Fibroblast of gingiva (primary cell): ENCODE results near the gene ZNF761.
A peak's percentile ranks its signal among the peaks of the same experiment; 100 is the strongest.
"Not testable (repeated sequence)": the region's sequence is repeated elsewhere in the genome, so short reads cannot be mapped to it uniquely, and the experiment has no call there.

Source experiments
- DNase-seq: peaks from one replicate; pipeline ENCODE4 v3.0.0-alpha.2; 2011; ENCODE audit warnings: low read depth

Gene ZNF761

DNA sequence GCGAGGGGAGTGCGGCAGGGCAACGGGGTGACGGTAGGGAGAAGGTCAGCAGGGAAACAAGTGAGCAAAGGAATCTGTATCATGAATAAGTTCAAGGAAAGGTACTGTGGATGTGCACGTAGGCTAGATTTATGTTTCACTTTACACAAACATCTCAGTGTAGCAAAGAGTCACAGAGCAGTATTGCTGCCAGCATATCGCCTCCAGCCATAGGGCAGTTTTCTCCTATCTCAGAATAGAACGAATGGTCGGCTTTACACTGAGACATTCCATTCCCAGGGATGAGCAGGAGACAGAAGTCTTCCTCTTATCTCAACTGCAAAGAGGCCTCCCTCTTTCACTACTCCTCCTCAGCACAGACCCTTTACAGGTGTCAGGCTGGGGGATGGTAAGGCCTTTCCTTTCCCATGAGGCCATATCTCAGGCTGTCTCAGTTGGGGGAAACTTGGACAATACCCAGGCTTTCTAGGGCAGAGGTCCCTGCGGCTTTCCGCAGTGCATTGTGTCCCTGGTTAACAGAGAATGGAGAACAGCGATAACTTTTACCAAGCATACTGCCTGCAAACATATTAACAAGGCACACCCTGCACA lies 28.4 kb downstream of the ZNF761 start:
- not testable (repeated sequence) for DNase-seq

DNA sequence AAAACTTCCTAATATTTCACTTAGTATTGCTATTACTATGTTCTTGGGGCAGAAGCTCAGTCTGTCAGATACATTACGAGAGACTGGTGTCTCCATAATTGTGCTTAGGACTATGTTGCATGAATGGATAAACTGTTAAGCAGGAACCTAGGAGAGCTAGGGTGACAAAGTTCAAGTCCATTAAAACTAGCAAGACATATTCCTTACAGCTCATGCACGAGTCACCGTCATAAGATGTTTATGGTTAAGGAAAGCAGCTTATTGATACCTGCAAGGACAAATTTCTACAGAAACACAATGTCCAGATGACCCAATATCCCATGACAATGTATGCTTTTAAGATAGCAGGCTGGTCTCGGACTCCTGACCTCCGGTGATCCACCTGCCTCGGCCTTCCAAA lies 30.1 kb downstream of the ZNF761 start:
- no peak for DNase-seq

DNA sequence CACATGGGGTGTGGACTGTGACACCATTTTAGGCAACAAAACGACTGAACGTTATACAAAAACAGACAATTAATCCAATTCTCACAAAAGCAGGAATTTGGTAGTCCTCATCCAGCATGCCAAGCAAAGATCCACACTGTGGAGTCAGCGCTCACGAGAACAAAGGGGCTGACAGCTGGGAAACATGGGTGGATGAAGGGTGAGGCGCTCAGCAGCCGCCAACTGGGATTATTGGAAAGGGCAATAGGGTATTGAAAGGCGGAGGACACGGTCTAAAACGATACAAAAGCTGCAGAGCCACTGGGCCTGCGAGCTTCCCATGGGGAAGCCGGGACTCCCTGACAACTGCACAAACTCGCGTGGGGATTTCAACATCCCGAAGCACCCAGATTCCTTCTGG lies 31.1 kb downstream of the ZNF761 start:
- no peak for DNase-seq

DNA sequence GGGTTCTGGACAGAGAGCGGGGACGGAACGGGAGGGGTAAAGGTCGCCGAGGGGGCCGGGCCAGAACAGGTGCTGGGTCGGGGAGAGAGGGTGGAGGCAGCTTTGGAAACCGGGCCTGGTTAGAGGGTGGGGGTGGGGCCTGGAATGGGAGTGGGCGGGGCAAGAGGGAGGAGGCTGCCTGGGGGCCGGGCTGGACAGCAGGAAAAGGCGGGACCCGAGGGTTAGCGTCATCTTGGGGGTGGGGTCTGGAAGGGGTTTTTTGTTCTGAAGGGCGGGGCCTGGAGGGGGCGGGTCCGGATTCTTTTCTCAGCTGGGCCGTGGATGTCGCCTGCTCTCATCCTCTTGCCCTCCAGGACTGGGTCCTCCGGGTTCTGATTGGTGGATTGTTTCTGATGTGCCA lies 31.5 kb downstream of the ZNF761 start:
- DNase-seq: no peak

DNA sequence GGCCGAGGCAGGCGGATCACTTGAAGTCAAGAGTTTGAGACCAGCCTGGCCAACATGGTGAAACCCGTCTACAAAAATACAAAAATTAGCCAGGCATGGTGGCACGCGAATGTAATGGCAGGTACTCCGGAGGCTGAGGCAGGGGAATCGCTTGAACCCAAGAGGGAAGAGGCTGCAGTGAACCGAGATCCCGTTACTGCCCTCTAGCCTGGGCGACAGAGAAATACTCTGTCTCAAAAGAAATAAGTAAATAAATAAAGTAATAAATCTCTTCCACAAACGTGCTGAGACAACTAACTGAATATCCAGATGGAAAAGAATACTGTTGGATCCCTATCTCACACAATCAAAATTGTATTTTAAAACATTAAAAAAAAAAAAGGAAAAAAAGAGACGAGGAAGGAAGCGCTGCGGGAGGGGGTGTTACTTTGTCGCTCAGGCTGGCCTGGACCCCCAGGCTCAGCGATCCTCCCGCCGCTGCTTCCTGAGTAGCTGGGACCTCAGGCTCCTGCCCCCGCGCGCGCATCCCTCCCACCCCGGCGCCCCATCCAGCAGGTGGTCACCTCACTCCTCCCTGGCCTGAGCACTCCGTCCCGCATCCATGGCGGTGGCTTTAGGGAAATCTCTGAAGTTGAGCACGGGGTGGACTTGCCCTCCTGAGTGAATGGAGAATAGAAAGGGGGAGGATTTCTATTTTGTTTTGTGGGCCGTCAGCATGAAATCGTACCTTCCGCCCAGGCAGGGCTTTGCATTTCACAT lies 35.1 kb downstream of the ZNF761 start:
- no peak for DNase-seq

DNA sequence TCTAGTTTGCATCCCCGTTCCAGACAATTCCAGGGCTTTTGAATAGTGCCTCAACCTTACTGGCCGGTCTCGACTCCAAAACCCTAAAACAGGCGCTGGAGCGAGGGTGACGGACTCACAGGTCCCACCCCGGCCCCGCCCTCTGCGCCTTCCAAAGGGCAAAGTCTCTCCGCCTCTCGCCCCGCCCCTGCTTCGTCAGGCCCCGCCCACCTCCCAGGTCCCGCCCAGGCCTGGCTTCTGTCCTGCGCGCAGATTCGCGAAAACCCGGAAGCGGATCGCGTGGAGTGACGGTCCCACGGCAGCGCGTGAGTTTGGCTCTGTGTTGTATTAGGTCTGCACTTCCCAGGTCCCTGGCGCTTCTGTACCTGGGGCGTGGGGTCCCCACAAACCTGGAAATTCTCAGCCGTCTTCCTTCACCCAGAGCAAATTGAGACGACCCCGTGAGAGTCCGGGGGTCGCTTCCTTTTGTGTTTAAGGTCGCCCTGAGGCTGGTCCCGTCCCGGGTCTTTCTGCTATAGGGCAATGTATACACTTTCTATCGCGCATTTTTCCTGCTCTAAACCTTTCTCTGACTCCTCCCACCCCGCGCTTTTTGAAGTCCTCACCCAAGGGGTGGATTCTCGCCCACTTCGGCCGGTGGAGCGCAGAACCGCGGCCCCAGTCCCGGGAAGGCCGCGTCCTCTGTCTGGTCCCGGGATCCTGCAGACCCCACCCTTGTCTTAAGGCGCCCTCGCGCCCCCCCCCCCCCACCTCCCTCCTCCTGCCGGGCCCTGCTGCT lies 35.9 kb downstream of the ZNF761 start, which contains the start of gene ZNF813:
TSS of gene ZNF813 (plus strand) at position 249 of the 778 bp plus-strand sequence. CDS start 16,090 bp downstream, outside the sequence.
- peak; percentile 81 for DNase-seq

DNA sequence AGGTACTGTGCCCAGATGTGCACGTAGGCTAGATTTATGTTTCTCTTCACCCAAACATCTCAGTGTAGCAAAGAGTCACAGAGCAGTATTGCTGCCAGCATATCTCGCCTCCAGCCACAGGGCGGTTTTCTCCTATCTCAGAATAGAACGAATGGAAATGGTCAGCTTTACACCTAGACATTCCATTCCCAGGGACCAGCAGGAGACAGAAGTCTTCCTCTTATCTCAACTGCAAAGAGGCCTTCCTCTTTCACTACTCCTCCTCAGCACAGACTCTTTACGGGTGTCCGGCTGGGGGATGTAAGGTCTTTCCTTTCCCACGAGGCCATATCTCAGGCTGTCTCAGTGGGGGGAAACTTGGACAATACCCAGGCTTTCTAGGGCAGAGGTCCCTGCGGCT lies 36.8 kb downstream of the ZNF761 start:
- DNase-seq: not testable (repeated sequence)

DNA sequence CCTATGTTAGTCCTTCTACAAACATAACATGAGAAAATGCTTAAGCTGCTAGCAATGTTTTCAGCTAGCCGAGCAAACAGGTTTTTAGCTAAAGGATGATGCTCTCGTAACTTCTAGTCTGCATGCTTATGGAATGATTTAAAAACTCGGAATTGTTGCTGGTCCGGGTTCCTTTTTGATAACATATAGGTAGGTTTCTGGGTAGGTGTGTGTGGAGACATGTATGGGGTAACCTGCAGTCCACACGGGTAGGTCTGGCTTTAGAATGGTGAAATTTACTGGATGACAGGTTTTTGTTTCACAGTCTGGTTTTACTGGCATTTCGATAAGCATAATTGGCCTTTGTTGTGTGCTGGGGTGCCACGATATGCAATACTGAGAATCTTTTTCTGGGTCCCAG lies 40.1 kb downstream of the ZNF761 start:
- no peak for DNase-seq

DNA sequence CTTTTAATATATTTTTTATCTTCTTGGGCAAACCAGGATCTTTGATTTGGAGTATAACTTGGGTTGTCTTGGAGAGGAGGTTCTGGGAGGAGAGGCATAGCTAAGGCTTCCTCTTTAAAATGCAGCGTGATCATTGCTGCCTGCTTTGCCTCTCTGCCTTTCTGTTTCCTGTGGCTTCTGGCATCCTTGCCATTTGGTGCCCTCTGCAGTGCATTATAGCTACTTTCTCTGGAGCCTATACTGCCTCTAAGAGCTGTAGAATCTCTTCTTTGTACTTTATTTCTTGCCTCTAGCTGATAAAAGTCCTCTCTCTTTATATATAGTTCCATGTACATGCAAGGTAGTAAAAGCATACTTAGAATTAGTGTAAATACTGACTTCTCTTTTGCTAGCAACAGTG lies 43.0 kb downstream of the ZNF761 start:
- DNase-seq: not testable (repeated sequence)

DNA sequence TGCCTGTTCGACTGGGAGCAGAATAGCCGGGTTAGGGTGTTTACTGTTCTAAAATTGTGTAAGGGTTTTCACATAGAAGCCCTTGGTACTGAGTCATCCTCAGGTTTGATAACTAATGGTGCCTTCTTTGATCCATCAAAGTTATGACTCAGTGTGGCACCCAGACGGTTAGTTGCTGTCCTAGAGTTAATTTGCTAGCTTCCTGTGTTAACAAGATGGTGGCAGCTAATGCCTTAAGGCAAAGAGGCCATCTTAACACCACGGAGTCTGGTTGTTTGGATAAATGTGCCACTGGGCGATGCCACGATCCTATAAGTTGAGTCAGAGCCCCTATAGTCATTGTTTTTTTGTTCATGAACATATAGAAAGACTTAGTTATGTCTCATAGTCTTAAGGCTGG lies 43.7 kb downstream of the ZNF761 start:
- not testable (repeated sequence) for DNase-seq

DNA sequence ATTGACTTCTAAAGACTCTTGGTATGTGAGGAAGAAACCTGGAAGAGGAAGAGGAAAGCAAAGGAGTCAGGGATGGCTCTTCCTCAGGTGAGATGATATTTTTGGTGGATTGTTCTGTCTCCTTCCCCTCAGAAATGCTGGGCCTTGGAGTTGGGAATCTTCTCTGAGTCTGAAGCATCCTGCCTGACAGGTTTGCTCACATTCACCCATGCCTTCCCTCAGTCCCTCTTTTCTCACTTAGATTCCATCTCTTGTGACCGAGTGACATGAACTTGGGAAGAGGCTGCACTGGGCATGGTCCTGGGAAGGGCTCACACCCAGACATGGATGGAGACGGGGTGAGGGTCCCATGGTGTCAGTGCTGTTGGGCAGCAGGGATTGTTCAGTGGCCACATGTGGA lies 52.0 kb downstream of the ZNF761 start:
- DNase-seq: not testable (repeated sequence)

DNA sequence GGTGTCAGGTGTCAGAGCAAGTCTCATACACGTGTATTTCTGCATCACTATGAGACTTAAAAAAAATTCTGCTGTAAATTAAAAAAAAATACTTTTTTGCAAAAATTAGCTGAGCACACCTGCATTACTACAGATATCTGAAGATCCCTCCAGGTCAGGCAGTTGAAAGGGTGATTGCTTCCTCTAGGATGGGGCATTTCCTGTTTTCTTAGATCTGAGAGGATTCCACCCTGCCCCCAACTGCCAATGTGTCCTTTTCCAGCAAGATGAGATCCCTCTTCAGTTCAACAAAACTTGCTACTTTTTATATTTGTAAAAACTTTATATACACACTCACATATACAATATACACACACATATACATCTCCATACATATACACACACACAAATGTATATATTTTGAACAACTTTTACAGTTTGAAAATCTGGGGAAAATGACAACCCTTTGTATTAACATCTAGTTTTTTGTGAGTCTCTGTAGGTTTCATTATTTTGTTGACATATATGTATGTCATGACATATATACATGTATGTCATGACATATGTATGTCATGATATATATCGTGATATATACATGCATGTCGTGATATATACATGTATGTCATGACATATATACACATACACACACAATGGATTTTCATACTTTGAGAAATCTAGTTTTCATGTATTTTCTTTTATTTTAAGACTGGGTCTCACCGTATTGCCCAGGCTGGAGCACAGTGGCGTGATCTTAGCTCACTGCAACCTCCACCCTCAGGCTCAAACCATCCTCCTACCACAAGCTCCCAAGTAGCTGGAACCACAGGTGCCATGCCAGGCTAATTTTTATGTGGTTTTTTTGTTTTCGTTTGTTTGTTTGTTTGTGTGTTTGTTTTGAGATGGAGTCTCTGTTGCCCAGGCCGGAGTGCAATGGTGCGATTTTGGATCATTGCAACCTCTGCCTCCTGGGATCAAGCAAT lies 53.5 kb downstream of the ZNF761 start:
- DNase-seq: no peak

DNA sequence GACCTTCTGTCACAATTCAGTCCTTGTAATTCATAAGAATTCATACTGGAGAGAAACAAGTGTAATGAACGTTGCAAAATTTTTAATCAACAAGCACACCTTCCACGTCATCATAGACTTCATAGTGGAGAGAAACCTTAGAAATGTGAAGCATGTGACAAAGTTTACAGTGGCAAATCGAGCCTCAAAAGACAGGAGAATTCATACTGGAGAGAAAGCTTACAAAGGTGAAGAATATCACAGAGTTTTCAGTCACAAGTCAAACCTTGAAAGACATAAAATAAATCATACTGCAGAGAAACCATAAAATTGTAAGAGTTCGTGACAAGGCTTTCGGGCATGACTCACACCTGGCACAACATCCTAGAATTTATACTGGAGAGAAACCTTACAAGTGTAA lies 60.4 kb downstream of the ZNF761 start:
- no peak for DNase-seq

DNA sequence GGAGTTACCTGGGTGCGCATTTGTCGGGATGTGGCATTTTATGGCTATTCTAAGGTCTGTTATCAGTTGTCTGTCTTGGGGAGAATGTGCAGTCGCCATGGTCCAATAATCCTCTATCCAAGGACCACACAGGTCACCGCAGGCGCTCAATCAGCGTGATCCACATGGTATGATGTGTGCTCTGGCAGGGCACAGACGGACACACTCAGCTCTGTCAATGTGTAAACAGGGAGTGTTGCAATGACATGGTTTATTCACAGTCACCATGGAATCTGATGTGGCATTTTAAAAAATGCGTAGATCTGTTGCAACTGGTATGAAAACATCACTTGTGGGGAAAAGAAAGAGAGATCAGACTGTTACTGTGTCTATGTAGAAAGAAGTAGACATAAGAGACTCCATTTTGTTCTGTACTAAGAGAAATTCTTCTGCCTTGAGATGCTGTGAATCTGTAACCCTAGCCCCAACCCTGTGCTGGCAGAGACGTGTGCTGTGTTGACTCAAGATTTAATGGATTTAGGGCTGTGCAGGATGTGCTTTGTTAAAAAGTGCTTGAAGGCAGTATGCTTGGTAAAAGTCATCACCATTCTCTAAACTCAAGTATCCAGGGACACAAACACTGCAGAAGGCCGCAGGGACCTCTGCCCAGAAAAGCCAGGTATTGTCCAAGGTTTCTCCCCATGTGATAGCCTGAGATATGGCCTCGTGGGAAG lies 65.7 kb downstream of the ZNF761 start:
- DNase-seq: peak; percentile 57

DNA sequence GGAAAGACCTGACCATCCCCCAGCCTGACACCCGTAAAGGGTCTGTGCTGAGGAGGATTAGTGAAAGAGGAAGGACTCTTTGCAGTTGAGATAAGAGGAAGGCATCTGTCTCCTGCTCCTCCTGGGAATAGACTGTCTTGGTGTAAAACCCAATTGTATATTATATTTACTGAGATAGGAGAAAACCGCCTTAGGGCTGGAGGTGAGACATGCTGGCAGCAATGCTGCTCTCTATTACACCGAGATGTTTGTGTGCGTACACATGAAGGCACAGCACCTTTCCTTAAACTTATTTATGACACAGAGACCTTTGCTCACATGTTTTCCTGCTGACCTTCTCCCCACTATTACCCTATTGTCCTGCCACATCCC lies 66.2 kb downstream of the ZNF761 start:
- not testable (repeated sequence) for DNase-seq

DNA sequence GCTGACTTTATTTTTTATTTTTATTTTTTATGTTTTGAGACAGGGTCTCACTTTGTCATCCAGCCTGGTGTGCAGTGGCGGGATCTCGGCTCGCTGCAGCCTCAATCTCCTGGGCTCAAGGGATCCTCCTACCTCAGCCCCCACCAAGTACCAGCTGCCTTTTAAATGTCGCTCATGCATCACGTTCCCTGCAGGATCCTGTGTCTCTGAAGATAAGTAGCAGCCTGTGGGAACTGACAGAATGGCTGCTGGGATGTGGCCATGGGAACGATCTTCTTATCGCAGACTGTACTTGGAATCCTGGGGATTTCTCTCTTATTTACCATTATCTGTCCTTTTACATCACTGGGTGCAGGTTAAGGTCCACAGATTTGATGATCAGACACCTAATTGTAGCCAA lies 71.4 kb downstream of the ZNF761 start:
- not testable (repeated sequence) for DNase-seq

DNA sequence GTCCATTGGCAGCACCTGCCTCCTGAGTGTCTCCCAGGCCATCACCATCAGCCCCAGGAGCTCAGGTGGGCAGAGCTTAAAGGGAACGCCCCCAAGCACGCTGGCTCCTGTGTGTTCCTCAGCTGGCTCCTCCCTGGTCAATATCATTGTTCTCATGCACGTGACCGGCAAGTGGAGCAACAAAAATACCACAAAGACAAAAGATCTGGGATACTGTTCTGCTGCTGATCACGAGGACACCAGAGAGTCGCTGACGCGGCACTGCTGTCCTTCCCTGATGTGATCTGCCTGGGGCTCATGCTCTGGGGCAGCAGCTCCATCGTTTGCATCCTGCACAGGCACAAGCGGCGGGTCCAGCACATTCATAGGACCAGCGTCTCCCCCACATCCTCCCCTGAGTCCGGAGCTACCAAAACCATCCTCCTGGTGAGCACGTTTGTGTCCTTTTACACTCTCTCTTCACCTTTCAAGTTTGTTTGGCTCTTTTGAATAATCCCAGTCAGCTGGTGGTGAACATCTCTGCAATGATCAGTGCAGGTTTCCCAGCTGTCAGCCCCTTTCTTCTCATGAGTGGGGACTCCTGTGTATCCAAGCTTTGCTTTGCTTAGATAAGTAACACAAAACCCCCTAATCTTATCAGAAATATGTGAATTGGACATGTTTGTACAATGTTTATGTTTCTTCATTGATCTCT lies 72.0 kb downstream of the ZNF761 start:
- DNase-seq: not testable (repeated sequence)

DNA sequence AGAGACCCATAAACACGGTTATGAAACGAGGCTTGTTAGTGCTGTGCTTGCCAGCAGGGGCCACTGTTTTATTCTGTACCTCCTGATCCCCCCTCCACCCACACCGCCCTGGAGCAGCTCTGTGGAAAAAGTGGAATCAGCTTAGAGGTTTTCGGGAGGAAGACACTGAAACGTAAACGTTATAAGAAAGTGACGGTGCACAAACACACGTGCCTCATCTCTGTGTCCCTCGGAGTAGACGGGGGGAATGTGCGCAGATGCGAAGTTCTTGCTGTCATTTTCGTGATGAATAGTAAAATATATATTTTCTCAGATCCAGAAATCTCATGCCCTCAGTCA lies 72.5 kb downstream of the ZNF761 start:
- DNase-seq: not testable (repeated sequence)

DNA sequence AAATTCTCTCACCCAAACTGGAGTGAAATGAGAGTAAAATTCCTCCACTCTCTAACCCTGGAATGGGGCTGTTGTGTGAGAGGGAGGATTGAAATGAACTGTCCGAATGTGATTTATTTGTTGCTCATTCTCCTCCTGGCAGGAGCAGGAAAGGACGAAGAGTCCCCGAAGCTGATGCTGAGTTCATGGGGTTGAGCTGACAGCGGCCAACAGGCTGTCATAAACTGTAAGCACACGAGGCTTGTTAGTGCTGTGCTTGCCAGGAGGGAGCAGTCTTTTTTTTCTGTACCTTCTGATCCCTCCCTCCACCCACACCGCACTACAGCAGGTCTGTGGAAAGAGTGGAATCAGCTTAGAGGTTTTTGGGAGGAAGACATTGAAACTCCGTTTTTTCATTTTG lies 73.1 kb downstream of the ZNF761 start:
- DNase-seq: no peak

DNA sequence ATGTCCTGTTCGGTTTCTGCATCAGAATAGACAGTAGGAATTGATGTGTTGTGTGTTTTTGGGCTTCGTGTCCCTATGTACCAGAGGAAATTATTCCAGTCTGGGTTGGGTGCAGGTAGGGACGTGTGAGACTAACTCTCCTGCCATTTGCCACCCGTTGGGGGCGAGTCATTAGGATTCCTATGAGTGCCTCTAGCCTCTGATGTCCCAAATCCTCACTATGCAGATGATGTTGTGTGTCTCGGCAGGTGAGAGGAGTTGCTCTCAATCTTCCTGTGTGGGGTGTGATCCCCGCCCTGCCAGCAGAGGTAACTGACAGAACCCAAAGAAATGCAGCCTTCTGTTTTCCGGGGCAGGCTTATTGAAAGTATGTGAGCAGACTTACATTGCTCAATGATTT lies 74.9 kb downstream of the ZNF761 start:
- DNase-seq: no peak
